Activated CD4-positive, alpha-beta T cell treated with anti-CD3 and anti-CD28 coated beads, Interleukin-2, amount 50 U/mL, for 4 hours (primary cell): ENCODE measurements around the gene RABGAP1.

Experiments
- DNase-seq, 2 experiments: peaks; one replicate each; pipeline ENCODE4 v3.0.0-alpha.2; 2020

Gene RABGAP1

GRCh38 chr9:123016631-123017030 lies 75.8 kb downstream of the RABGAP1 start:
- no peak for DNase-seq

- DNase-seq, result no peak
Observed at GRCh38 chr9:123020796-123021195, 80.0 kb downstream of the RABGAP1 start.

GRCh38 chr9:123026425-123026824 lies 85.6 kb downstream of the RABGAP1 start:
- no peak for DNase-seq

- DNase-seq, result no peak
Observed at GRCh38 chr9:123027517-123027916, 86.7 kb downstream of the RABGAP1 start.

- no peak for DNase-seq
Observed at GRCh38 chr9:123028136-123028535, 87.3 kb downstream of the RABGAP1 start.

GRCh38 chr9:123028973-123029372 lies 88.2 kb downstream of the RABGAP1 start:
- DNase-seq, result no peak

GRCh38 chr9:123031963-123032362 lies 91.1 kb downstream of the RABGAP1 start:
- no peak for DNase-seq

GRCh38 chr9:123033352-123033751 lies 92.5 kb downstream of the RABGAP1 start, which contains the start of gene GPR21:
TSS of gene GPR21 (plus strand) at chr9:123033667. CDS start at chr9:123034567, 900 bp downstream.
- no peak for DNase-seq

GRCh38 chr9:123033864-123034601 lies 93.2 kb downstream of the RABGAP1 start:
- DNase-seq, result no peak

GRCh38 chr9:123034881-123035510 lies 94.2 kb downstream of the RABGAP1 start:
- DNase-seq, result no peak

- no peak for DNase-seq
Observed at GRCh38 chr9:123035791-123036190, 95.0 kb downstream of the RABGAP1 start.

- DNase-seq, result no peak
Observed at GRCh38 chr9:123036893-123037545, 96.2 kb downstream of the RABGAP1 start.

GRCh38 chr9:123039617-123040219 lies 98.9 kb downstream of the RABGAP1 start:
- no peak for DNase-seq

- DNase-seq, result no peak
Observed at GRCh38 chr9:123040801-123041200, 100.0 kb downstream of the RABGAP1 start.

- no peak for DNase-seq
Observed at GRCh38 chr9:123041489-123041888, 100.7 kb downstream of the RABGAP1 start.

GRCh38 chr9:123043081-123043939 lies 102.5 kb downstream of the RABGAP1 start:
- DNase-seq, result no peak

GRCh38 chr9:123044586-123044985 lies 103.8 kb downstream of the RABGAP1 start:
- no peak for DNase-seq

- DNase-seq, result no peak
Observed at GRCh38 chr9:123046406-123047195, 105.8 kb downstream of the RABGAP1 start.

GRCh38 chr9:123048748-123049147 lies 107.9 kb downstream of the RABGAP1 start:
- DNase-seq, result no peak

GRCh38 chr9:123049589-123050222 lies 108.9 kb downstream of the RABGAP1 start:
- no peak for DNase-seq

GRCh38 chr9:123053046-123053445 lies 112.2 kb downstream of the RABGAP1 start:
- no peak for DNase-seq
